22Rv1 (cell line): ENCODE measurements around the gene NLK.

Experiments
- ZFX ChIP-seq: fragments of 450-650 bp; IDR thresholded peaks from 2 replicates; pipeline ENCODE4 v1.6.1; 2017; ENCODE audit warnings: antibody characterized with exemption, borderline replicate concordance
- TF ChIP-seq, protein P1 (sequence below): fragments of 450-650 bp; IDR thresholded peaks from 2 replicates; pipeline ENCODE4 v1.5.1; 2017; ENCODE audit warnings: mild to moderate bottlenecking

DNA sequence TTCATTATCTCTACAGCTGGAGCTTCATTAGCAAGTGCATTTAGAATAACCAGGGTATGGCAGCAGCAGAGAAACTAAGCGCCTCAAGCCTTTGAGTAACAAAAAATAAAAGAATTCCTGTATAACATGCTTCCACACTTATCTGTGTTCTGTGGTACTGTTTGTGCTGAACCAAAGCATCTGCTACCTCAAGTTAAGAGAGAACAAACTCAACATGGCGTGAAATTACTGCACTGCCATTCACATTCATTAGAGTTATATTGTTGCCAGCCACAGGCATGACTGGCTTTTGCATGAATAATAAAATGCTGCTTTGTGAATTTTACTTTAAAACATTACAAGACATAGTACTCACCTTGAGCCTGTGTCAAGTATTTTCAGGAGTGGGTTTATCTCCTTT is 76.6 kb downstream of the NLK start:
- TF ChIP-seq, protein P1, sequence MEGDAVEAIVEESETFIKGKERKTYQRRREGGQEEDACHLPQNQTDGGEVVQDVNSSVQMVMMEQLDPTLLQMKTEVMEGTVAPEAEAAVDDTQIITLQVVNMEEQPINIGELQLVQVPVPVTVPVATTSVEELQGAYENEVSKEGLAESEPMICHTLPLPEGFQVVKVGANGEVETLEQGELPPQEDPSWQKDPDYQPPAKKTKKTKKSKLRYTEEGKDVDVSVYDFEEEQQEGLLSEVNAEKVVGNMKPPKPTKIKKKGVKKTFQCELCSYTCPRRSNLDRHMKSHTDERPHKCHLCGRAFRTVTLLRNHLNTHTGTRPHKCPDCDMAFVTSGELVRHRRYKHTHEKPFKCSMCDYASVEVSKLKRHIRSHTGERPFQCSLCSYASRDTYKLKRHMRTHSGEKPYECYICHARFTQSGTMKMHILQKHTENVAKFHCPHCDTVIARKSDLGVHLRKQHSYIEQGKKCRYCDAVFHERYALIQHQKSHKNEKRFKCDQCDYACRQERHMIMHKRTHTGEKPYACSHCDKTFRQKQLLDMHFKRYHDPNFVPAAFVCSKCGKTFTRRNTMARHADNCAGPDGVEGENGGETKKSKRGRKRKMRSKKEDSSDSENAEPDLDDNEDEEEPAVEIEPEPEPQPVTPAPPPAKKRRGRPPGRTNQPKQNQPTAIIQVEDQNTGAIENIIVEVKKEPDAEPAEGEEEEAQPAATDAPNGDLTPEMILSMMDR: no peak
- no peak for TF ChIP-seq ZFX
